ENCODE measurements around the gene AQP4.

The AQP4 gene

GRCh38 chr18:26821181-26821580 is 44.3 kb downstream of the AQP4 start:
- Histone ChIP-seq H3K36me3 (ENCODE audit: insufficient read depth, low read length) (no peaks in the 10 kb centered on the region), H3K4me1 (ENCODE audit: insufficient read depth, low read length) (no peaks in the 10 kb centered on the region), H3K27me3 (ENCODE audit: insufficient read depth, low read length) (no peaks in the 10 kb centered on the region), H2AFZ (ENCODE audit: low read depth, low read length) (no peak overlapping the region), H3K4me3 (ENCODE audit: low read length) (no peak overlapping the region), H3K9me3 (ENCODE audit: low read length) (peaks cover 3% of the 10 kb centered on the region)

- H2AFZ ChIP-seq (ENCODE audit: low read depth, low read length) = no peak overlapping the region
- no peak overlapping the region for H3K4me3 ChIP-seq (ENCODE audit: low read length)
- H3K4me1 ChIP-seq (ENCODE audit: insufficient read depth, low read length) = no peaks in the 10 kb centered on the region
- H3K27me3 ChIP-seq (ENCODE audit: insufficient read depth, low read length) = no peaks in the 10 kb centered on the region
- peaks cover 3% of the 10 kb centered on the region for H3K9me3 ChIP-seq (ENCODE audit: low read length)
- H3K36me3 ChIP-seq (ENCODE audit: insufficient read depth, low read length) = no peaks in the 10 kb centered on the region
Measured at GRCh38 chr18:26819046-26819445, 46.5 kb downstream of the AQP4 start.

GRCh38 chr18:26818461-26818860 is 47.0 kb downstream of the AQP4 start:
- Histone ChIP-seq H3K4me3 (ENCODE audit: low read length) (no peak overlapping the region), H3K27me3 (ENCODE audit: insufficient read depth, low read length) (no peaks in the 10 kb centered on the region), H2AFZ (ENCODE audit: low read depth, low read length) (no peak overlapping the region), H3K9me3 (ENCODE audit: low read length) (peaks cover 3% of the 10 kb centered on the region), H3K36me3 (ENCODE audit: insufficient read depth, low read length) (no peaks in the 10 kb centered on the region), H3K4me1 (ENCODE audit: insufficient read depth, low read length) (no peaks in the 10 kb centered on the region)

- Histone ChIP-seq H3K36me3 (ENCODE audit: insufficient read depth, low read length) (no peaks in the 10 kb centered on the region), H3K9me3 (ENCODE audit: low read length) (no peaks in the 10 kb centered on the region), H2AFZ (ENCODE audit: low read depth, low read length) (peak overlapping the region; percentile 48), H3K4me1 (ENCODE audit: insufficient read depth, low read length) (no peaks in the 10 kb centered on the region), H3K27me3 (ENCODE audit: insufficient read depth, low read length) (no peaks in the 10 kb centered on the region), H3K4me3 (ENCODE audit: low read length) (no peak overlapping the region)
Measured at GRCh38 chr18:26813043-26813442, 52.5 kb downstream of the AQP4 start.

GRCh38 chr18:26812462-26812861 is 53.0 kb downstream of the AQP4 start:
- no peaks in the 10 kb centered on the region for H3K4me1 ChIP-seq (ENCODE audit: insufficient read depth, low read length)
- no peaks in the 10 kb centered on the region for H3K36me3 ChIP-seq (ENCODE audit: insufficient read depth, low read length)
- H2AFZ ChIP-seq (ENCODE audit: low read depth, low read length) = peak overlapping the region; percentile 24
- H3K9me3 ChIP-seq (ENCODE audit: low read length) = no peaks in the 10 kb centered on the region
- no peak overlapping the region for H3K4me3 ChIP-seq (ENCODE audit: low read length)
- no peaks in the 10 kb centered on the region for H3K27me3 ChIP-seq (ENCODE audit: insufficient read depth, low read length)

GRCh38 chr18:26809346-26809745 is 56.2 kb downstream of the AQP4 start:
- Histone ChIP-seq H3K27me3 (ENCODE audit: insufficient read depth, low read length) (no peaks in the 10 kb centered on the region), H3K4me3 (ENCODE audit: low read length) (no peak overlapping the region), H3K9me3 (ENCODE audit: low read length) (no peaks in the 10 kb centered on the region), H2AFZ (ENCODE audit: low read depth, low read length) (no peak overlapping the region), H3K4me1 (ENCODE audit: insufficient read depth, low read length) (peaks cover 14% of the 10 kb centered on the region), H3K36me3 (ENCODE audit: insufficient read depth, low read length) (no peaks in the 10 kb centered on the region)

- Histone ChIP-seq H3K36me3 (ENCODE audit: insufficient read depth, low read length) (no peaks in the 10 kb centered on the region), H3K4me3 (ENCODE audit: low read length) (no peak overlapping the region), H2AFZ (ENCODE audit: low read depth, low read length) (no peak overlapping the region), H3K27me3 (ENCODE audit: insufficient read depth, low read length) (no peaks in the 10 kb centered on the region), H3K9me3 (ENCODE audit: low read length) (no peaks in the 10 kb centered on the region), H3K4me1 (ENCODE audit: insufficient read depth, low read length) (peaks cover 29% of the 10 kb centered on the region)
Measured at GRCh38 chr18:26806224-26806623, 59.3 kb downstream of the AQP4 start.

- H2AFZ ChIP-seq (ENCODE audit: low read depth, low read length) = peak overlapping the region; percentile 69
- H3K9me3 ChIP-seq (ENCODE audit: low read length) = no peaks in the 10 kb centered on the region
- no peaks in the 10 kb centered on the region for H3K36me3 ChIP-seq (ENCODE audit: insufficient read depth, low read length)
- no peaks in the 10 kb centered on the region for H3K27me3 ChIP-seq (ENCODE audit: insufficient read depth, low read length)
- peaks cover 29% of the 10 kb centered on the region for H3K4me1 ChIP-seq (ENCODE audit: insufficient read depth, low read length)
- no peak overlapping the region for H3K4me3 ChIP-seq (ENCODE audit: low read length)
Measured at GRCh38 chr18:26804519-26804918, 61.0 kb downstream of the AQP4 start.

- H3K27me3 ChIP-seq (ENCODE audit: insufficient read depth, low read length) = no peaks in the 10 kb centered on the region
- peaks cover 29% of the 10 kb centered on the region for H3K4me1 ChIP-seq (ENCODE audit: insufficient read depth, low read length)
- no peak overlapping the region for H3K4me3 ChIP-seq (ENCODE audit: low read length)
- peak overlapping the region; percentile 69 for H2AFZ ChIP-seq (ENCODE audit: low read depth, low read length)
- H3K36me3 ChIP-seq (ENCODE audit: insufficient read depth, low read length) = no peaks in the 10 kb centered on the region
- no peaks in the 10 kb centered on the region for H3K9me3 ChIP-seq (ENCODE audit: low read length)
Measured at GRCh38 chr18:26803643-26804042, 61.9 kb downstream of the AQP4 start.

GRCh38 chr18:26802330-26803200 is 62.9 kb downstream of the AQP4 start:
- Histone ChIP-seq H3K4me1 (ENCODE audit: insufficient read depth, low read length) (peaks cover 29% of the 10 kb centered on the region), H2AFZ (ENCODE audit: low read depth, low read length) (no peak overlapping the region), H3K9me3 (ENCODE audit: low read length) (no peaks in the 10 kb centered on the region), H3K36me3 (ENCODE audit: insufficient read depth, low read length) (no peaks in the 10 kb centered on the region), H3K27me3 (ENCODE audit: insufficient read depth, low read length) (no peaks in the 10 kb centered on the region), H3K4me3 (ENCODE audit: low read length) (no peak overlapping the region)

All from neuron (in vitro differentiated cells).